Activated B cell treated with CpG ODN at 0.5 μM for 24 hours (primary cell): ENCODE data around the gene EPB41. TPM values are rescaled to one million over a fixed set of nuclear protein-coding genes. Genes with fewer than 3 reads are reported as not detected.
A peak's percentile ranks its signal among the peaks of the same experiment; 100 is the strongest.

Experiments
- ATAC-seq: fragments of 200-7000 bp; cut with Tn5 transposase; one replicate; pipeline ENCODE4 v1.10.0; 2021; ENCODE audit warnings: low read depth, mild to moderate bottlenecking, moderate library complexity
- CTCF ChIA-PET: fragments of 350-600 bp; sonication (Branson Sonifier 250); formaldehyde crosslinking; loops from one replicate; lab custom pipeline; 2021; ENCODE audit warnings: antibody characterized with exemption; lab: Charles Lee
- POLR2A ChIA-PET: fragments of 350-600 bp; sonication (Branson Sonifier 250); formaldehyde crosslinking; loops from one replicate; lab custom pipeline; 2021; ENCODE audit warnings: antibody characterized with exemption; lab: Charles Lee
- DNase-seq: peaks from one replicate; pipeline ENCODE4 v3.0.0; 2022
- H3K27ac Mint-ChIP-seq: one replicate; pipeline ENCODE4 v1.8.0; 2020; ENCODE audit warnings: mixed read lengths
- H3K27me3 Mint-ChIP-seq: one replicate; pipeline ENCODE4 v1.8.0; 2021; ENCODE audit warnings: mixed read lengths
- H3K36me3 Mint-ChIP-seq: one replicate; pipeline ENCODE4 v1.8.0; 2021; ENCODE audit warnings: low read depth, mixed read lengths
- H3K4me1 Mint-ChIP-seq: one replicate; pipeline ENCODE4 v1.8.0; 2021; ENCODE audit warnings: mixed read lengths
- H3K4me3 Mint-ChIP-seq: one replicate; pipeline ENCODE4 v1.8.0; 2020; ENCODE audit warnings: mild to moderate bottlenecking, mixed read lengths
- H3K9me3 Mint-ChIP-seq: one replicate; pipeline ENCODE4 v1.8.0; 2020; ENCODE audit warnings: mixed read lengths
- CTCF ChIP-seq: fragments of 200-600 bp; IDR thresholded peaks from one replicate; pipeline ENCODE4 v1.8.0; 2022; ENCODE audit warnings: antibody characterized with exemption, mild to moderate bottlenecking
- intact Hi-C: fragments of 100-400 bp; cut with micrococcal nuclease; formaldehyde crosslinking; loops from one replicate; pipeline ENCODE4 v1.15.1; 2024
- total RNA-seq: library from RNA; stranded (reverse); gene quantifications from 2 replicates; pipeline ENCODE4 v1.2.3, GENCODE V29; 2022

EPB41 gene
- total RNA-seq, 1 donor from 2014 or later: 73.8 TPM

- Mint-ChIP-seq H3K27ac (no peak within 1 kb of the TSS), H3K4me3 (peak within 1 kb of the TSS; percentile 79), H3K4me1 (peaks cover 19% of the 10 kb centered on the region), H3K27me3 (peaks cover 10% of the 10 kb centered on the region), H3K36me3 (peaks cover 11% of the 10 kb centered on the region), H3K9me3 (no peaks in the 10 kb centered on the region)
- no peak for ATAC-seq
- intact Hi-C loops: loop anchor here (1.0 kb wide), 1 partner anchor 57 kb away; the partner anchor contains the start of gene SRSF4
- POLR2A ChIA-PET: interaction anchor here (0.5 to 0.8 kb wide), 5 partner anchors 10 to 888 kb away, joined by 3 to 7 read pairs (median 3); no protein-coding TSS in a partner anchor
- peak; percentile 20 for DNase-seq
- CTCF ChIA-PET: no interaction called here
- no peak for TF ChIP-seq CTCF
Measured at GRCh38 chr1:29123887-29124365, 209.6 kb downstream of the EPB41 start, which contains the start of gene TMEM200B. Gene TMEM200B (minus strand): TSS chr1:29123903. CDS start chr1:29121828, 2,075 bp downstream.

- CTCF ChIA-PET: no interaction called here
Measured at GRCh38 chr1:29124366-29125236, 210.2 kb downstream of the EPB41 start.

GRCh38 chr1:29125237-29125641 is 210.9 kb downstream of the EPB41 start:
- Mint-ChIP-seq H3K4me1 (peaks cover 19% of the 10 kb centered on the region), H3K9me3 (no peaks in the 10 kb centered on the region), H3K36me3 (no peaks in the 10 kb centered on the region), H3K4me3 (peak overlapping the region; percentile 78), H3K27ac (no peak overlapping the region), H3K27me3 (peaks cover 10% of the 10 kb centered on the region)
- ChIA-PET CTCF (no interaction called here), POLR2A (interaction anchor here (0.6 kb wide), 1 partner anchor 19 kb away, joined by 4 read pairs; no protein-coding TSS in a partner anchor)
- intact Hi-C loops: no loop called here
- DNase-seq (no peak), ATAC-seq (no peak)
- TF ChIP-seq CTCF: no peak

More at GRCh38 chr1:29124366-29125236, 210.2 kb downstream of the EPB41 start:
- intact Hi-C loops: loop anchor here (1.0 kb wide), 1 partner anchor 57 kb away; the partner anchor contains the start of gene SRSF4
- H3K4me3 Mint-ChIP-seq: peak overlapping the region; percentile 79
- DNase-seq (peak; percentile 56), ATAC-seq (peak; percentile 49)
- H3K36me3 Mint-ChIP-seq: peaks cover 5% of the 10 kb centered on the region
- peaks cover 19% of the 10 kb centered on the region for H3K4me1 Mint-ChIP-seq
- TF ChIP-seq CTCF: no peak
- H3K9me3 Mint-ChIP-seq: no peaks in the 10 kb centered on the region
- POLR2A ChIA-PET: interaction anchor here (0.6 to 0.8 kb wide), 2 partner anchors 11 to 889 kb away, joined by 3 read pairs; no protein-coding TSS in a partner anchor
- H3K27ac Mint-ChIP-seq: no peak overlapping the region
- peaks cover 10% of the 10 kb centered on the region for H3K27me3 Mint-ChIP-seq

GRCh38 chr1:29125788-29126187 is 211.4 kb downstream of the EPB41 start:
- no peaks in the 10 kb centered on the region for H3K9me3 Mint-ChIP-seq
- ChIA-PET CTCF (no interaction called here), POLR2A (interaction anchor here (0.6 kb wide), 1 partner anchor 18 kb away, joined by 4 read pairs; no protein-coding TSS in a partner anchor)
- H3K27me3 Mint-ChIP-seq: peaks cover 10% of the 10 kb centered on the region
- peaks cover 17% of the 10 kb centered on the region for H3K4me1 Mint-ChIP-seq
- no peak overlapping the region for H3K27ac Mint-ChIP-seq
- no peaks in the 10 kb centered on the region for H3K36me3 Mint-ChIP-seq
- no peak for ATAC-seq
- H3K4me3 Mint-ChIP-seq: peak overlapping the region; percentile 78
- intact Hi-C loops: no loop called here
- no peak for DNase-seq
- no peak for TF ChIP-seq CTCF

GRCh38 chr1:29126198-29126597 is 211.8 kb downstream of the EPB41 start:
- intact Hi-C loops: no loop called here
- Mint-ChIP-seq H3K9me3 (no peaks in the 10 kb centered on the region), H3K27me3 (peaks cover 10% of the 10 kb centered on the region), H3K4me1 (peaks cover 16% of the 10 kb centered on the region), H3K27ac (no peak overlapping the region), H3K36me3 (no peaks in the 10 kb centered on the region), H3K4me3 (peak overlapping the region; percentile 78)
- no peak for TF ChIP-seq CTCF
- ATAC-seq (no peak), DNase-seq (no peak)
- ChIA-PET CTCF (no interaction called here), POLR2A (no interaction called here)
